Stimulated activated CD4-positive, alpha-beta T cell treated with anti-CD3 and anti-CD28 coated beads, TNF-alpha, amount 100 ng/mL, for 48 hours (primary cell): ENCODE results near the gene INIP.

Experiments
- DNase-seq, 3 donors: peaks; one replicate each; pipeline ENCODE4 v3.0.0-alpha.2; 2020; ENCODE audit warnings: low read depth in 3 of 3

The INIP gene, protein sequence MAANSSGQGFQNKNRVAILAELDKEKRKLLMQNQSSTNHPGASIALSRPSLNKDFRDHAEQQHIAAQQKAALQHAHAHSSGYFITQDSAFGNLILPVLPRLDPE

DNA sequence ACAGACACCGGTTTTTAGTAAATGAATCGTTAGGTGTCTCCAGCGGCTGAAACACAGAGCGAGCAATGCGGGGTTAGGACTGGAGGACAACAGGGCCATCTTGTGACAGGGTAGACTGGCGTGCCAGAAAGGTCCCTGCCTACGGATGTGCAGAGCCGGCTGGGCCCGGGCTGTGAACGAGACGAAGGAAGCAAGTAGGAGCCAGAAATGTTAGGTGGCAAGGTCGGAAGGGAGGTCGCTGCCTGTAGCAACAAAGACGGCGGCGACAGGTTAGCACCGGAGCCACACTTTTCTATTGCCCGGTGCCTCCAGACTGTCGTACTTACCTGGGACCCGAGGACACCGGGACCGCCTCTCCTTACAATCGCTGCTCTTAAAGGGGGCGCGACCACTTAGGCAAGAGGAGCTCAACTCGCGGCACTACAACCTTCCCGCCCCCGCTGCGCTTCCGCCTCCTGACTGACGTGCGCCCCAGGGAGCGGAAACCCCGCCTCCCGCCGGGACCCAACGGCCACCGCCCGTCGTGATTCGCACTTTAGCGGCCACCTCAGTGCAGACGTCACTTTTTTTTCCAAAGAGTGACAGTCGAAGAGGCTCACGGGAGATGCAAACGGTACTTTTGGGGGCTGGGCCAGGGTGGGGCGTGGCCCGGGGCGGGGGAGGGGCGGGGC lies at the start of gene INIP:
INIP (minus strand) TSS at position 457 of the 671 bp plus-strand sequence. CDS start 1,632 bp downstream, outside the sequence.
- DNase-seq = peak; percentile 94 to 96 (median 96)

DNA sequence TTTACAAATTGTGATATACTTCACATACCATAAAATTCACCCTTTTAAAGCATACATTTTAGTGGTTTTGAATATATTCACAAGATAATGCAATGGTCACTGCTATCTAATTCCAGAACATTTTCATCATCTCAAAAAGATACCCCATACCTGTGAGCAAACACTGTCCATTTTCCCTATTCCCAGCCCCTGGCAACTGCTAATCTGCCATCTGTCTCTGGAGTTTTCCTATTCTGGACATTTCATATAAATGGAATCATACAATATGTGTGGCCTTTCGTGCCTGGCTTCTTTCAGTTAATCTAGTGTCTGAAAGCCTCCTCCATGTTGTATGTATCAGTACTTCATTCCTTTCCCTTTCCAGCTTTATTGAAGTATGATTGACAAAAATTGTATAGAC lies 47.4 kb upstream of the INIP start:
- no peak for DNase-seq

DNA sequence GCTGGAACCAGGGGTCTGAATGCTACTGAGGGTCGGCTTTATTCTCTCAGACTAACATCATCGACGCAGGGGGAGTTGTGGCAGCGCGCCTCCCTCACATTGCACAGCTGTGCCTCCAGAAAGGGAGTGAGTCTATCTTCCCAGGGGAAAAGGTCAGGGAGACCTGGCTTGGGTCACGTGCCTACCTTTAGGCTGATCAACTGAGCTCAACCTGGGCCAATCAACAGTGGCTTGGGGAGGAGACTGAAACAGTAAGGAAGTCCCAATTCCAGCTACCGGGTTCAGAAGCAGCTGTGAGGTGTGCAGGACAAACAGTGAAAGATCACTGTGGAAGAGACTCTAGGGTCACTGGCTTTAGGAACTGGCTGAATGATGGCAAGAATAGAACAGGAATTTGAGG lies 46.9 kb upstream of the INIP start:
- no peak for DNase-seq

DNA sequence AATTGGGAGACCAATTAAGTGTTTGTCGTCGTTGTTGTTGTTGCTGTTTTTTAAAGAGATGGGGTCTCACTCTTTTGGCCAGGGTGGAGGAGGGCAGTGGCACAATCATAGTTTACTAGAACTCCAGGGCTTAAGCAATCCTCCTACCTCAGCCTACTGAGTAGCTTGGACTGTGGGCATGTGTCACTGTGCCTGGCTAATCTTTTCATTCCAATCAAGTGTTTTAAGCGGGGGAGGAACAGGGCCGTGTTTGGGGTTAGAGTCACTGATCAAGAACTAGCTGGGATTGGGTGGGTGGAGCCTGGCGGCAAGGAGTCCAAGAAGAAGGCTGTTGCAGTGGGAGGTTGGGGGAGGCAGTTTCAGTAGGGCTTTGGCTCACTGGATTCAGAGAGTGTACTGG lies 46.4 kb upstream of the INIP start:
- DNase-seq = no peak

DNA sequence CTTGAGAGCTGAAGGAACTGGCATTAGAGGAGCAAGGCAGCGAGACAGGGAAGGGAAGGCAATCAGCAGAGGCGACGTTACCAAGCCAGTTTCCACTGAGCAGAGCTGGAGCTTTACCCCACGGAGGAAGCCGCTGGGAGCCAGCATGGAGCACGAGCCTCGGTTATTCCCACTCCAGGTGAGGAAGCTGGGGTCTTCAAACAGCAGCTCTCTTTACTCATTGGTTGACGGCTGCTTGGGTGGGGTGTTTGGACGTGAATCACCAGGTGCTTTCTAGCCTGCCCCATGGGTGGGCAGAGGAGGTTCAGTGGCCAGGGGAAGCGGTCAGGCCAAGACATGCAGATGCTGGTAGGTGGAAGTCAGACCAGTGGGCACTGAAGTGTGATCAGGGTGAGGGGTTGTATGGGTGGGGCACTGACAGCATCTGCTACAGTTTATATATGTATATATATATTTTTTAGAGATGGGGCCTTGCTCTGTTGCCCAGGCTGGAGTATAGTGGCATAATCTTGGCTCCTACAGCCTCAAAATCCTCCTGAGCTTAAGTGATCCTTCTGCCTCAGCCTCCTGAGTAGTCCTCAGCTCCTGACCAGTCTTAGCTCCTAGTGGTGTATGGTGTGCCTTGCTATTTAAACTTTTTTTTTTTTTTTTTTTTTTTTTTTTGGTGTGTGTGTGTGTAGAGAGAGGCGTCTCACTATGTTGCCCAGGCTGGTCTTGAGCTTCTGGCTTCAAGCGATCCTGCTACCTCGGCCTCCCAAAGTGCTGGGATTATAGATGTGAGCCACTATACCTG lies 45.0 kb upstream of the INIP start:
- DNase-seq = no peak

DNA sequence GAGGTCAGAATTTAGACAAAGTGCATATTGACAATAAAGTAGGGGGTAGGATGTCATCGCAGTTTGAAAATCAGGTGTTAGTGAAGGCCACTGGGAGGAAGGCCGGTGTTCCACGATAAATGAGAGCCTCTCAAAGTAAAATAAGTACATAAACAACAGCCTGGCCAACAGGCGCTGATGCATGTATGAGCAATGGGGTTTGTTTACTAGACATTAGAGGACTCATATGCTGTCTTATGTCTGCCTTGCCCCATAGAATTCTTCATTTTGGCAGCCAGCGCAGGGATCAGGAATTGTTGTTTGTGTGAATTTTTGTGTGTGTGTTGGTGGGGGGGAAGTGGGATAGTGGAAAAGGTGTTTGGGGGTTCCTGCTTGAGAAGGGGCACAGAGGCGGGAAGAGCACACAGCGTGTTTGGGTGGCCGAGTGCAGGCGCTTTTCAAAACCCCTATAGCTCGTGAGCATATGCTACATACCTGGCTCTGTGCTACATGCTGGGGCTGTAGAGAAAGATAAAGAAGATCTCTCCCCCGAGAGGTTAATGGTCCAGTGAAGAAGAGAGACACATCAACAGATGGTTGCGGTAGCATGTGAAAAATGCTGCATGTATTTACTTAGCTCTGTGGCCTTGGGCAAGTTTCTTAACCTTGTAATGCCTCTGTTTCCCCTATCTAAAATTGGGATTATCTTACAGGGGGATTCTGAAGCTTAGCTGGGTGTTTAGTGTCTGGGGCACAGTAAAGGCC lies 44.2 kb upstream of the INIP start:
- DNase-seq = no peak

DNA sequence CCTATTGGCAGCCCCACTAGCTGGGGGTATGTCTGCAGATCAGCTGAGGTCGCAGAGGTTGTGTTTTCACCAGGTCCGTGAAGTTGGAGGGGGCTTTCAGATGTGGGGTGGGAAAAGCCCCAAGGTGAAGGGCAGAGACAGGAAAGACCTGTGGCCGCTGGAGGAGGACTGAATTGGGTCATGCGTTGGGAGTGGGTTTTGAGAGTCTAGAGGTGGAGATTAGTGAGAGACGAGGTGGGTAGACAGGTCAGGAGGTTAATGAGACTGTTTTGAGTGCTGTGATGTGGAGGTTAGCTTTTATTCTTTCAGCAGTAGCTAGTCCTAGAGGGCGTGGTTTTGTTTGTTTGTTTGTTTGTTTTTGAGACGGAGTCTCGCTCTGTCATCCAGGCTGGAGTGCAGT lies 42.9 kb upstream of the INIP start:
- no peak for DNase-seq

DNA sequence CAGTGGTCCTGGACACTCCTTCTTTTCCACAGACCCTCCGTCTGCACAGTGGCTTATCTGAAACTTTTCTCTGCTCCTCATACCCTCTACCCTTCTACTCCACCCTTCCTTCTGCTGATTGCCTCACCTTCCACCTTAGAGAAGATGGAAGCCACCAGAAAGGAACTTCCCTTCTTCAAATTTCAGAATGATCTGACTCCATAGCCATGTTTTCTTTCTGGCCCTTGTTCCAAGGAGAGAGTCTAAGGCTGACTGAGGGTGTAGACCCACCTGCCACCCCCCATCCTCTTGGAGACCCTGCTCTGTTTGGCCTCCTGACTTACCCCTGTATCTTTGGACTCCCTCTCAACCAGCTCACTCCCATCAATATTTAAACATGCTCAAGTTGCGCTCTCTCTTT lies 40.0 kb upstream of the INIP start:
- no peak for DNase-seq

DNA sequence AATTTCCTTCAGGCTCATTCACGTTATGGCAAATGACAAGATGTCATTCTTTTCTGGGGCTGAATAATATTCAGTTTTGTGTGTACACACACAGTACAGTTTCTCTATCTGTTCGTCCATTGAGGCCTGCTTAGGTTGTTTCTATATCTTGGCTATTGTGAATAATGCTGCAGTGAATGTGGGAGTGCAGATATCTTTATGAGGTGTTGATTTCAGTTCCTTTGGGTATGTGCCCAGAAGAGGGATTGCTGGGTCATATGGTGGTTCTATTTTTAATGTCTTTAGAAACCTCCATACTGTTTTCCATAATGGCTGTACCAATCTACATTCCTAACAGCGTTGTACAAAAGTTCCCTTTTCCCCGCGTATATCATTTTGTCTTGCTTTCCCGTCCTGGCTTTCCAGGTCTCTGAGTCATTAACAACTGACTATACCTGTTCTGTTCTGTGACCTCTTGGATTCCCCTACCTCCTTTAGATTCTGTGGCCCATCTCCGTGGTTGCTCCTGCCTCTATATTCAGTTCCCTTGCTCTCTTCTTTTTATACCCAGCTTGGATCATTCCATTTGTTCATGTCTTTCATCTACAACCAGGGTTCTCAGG lies 39.5 kb upstream of the INIP start:
- DNase-seq = no peak

DNA sequence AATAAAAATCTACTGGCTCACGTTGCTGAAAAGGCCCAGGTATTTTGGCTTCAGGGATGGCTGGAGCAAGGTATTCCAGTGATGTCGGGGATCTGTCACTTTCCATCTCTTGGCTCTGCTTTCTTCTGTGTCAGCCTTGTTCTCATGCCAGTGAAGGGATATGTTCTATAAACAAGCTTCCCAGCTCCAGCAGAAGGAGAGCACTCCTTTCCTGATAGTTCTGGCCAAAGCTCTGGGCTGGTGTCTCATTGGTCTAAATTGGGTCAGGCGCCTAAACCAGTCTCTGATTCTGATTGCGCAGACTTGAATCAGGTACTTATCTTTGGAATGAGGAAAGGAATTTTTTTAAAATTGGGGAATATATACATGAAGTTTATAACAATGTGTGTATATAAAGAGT lies 37.8 kb upstream of the INIP start:
- DNase-seq = no peak

DNA sequence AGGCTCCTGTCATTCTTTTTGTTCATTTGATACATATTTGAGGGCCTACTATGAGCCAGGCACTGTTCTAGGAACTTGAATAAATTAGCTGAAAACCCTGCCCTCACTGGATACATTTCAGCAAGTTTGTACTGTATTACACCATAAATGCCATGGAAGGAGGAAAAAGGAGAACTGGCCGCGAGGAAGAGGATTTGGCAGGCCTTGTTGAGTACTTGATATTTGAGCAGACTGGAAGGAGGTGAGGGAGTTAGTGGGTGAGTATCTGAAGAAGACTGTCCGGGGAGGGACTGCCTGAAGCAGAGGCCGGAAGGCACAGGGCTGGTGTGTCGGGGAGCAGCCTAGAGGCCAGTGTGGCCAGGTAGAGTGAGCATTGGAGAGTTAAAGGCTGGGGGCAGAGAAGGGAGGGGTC lies 37.1 kb upstream of the INIP start:
- DNase-seq = no peak

DNA sequence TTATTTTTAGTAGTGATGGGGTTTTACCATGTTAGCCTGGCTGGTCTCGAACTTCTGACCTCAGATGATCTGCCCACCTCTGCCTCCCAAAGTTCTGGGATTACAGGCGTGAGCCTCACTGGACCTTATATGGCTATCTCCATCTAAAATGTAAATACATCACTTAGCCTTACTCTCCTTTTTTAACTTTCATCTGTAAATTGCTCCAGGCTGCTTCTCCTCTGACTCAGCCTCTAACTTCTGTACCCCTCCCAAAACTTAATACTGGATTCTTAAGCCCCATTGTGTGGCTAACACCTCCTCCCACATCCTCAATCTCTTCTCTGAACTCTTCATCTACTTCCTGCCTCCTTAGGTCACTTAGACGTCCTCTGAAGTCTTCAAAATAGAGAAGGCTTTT lies 36.7 kb upstream of the INIP start:
- DNase-seq = peak in 1 of 3 donors; percentile 21

DNA sequence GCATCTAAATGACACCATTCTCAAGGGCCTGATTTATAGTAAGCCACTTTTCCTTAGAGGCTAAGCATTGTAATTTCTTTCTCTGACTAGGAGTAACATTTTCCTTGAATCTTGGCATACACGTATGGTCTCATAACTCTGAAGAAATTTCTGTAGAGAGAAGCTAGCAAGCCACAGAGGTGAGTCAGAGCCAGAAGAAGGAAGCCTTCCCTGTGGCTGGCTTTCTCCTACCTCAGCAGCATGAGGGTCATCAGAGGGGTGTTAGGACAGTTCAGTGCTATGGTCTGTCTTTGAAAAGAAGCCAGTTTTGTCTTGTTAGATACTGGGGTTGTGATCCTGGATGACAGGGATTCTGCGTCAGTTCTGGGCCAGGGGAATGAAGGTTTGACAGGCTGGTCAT lies 35.8 kb upstream of the INIP start:
- DNase-seq = no peak

DNA sequence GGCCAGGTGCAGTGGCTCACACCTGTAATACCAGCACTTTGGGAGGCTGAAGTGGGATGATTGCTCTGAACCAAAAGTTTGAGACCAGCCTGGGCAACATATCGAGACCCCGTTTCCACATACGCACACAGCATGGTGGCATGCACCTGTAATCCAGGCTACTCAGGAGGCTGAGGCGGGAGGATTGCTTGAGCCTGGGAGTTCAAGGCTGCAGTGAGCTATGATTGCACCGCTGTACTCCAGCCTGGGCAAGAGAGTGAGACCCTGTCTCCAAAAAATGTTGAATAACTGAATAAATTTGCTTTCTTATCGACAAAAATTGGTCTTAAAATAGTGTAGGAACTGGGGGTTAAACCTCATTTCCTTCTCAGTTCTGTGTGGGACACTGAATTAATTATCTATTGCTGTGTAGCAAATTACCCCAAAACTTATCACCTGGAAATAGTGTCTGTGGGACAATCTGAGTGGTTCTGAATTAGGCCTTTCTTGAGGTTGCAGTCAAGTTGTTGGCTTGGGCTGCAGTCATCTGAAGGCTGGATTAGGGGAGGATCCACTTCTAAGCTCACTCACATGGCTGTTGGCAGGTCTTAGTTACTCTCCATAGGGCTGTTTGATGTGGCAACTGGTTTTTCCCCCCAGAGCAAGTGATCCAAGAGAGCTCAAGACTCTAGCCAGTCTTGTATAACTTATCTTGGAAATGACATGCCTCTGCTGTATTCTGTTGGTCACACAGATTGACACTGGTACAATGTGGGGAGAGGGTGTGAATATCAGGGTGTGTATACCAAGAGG lies 34.6 kb upstream of the INIP start:
- DNase-seq = no peak

DNA sequence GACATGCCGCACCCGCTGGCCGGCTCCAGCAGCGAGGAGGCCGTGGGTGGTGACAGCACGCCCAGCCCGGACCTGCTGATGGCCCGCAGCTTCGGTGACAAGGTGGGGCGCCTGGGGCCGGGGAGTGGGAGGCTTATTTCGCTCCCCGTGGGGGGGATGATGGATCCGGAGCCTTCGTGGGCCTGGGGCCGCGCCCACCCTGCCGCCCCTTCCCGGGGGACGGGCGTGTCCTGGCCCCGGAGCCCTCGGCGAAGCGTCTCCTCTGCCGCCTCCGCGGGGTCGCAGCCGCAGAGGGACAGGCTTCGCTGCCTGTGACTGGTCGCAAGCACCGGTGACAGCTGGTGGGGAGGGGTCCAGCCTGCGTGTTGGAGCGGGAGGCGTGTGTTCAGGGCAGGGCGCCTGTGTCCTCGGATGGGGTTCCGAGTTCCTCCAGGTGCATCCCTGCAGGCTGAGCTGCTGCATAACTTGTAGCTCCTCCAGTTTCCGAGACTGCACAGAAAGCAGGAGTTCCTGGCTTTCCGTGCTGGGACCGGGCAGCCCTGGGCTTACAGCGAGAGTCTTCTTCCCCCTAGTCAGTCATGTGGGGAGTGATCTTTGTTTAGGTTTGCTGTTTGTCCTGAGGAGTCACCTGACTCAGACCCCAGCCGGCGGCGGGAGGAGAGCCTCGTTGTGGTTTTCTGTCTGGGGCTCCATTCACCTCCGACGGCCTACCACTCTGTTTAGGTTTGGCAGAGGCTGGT lies 33.3 kb upstream of the INIP start:
- DNase-seq = peak in 1 of 3 donors; percentile 20

DNA sequence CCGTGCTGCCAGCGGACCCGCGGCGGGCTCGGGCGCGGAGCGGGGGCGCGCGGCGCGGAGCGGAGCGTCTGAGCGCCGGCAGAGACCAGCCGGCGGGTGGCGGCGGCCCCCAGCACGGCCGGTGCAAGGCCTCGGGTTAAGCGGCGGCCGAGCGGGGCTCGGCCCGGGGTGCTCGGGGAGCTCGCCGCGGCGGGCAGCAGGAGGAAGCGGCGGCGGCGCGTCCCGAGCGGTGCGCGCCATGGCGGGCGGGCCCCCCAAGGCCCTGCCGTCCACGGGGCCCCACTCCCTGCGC lies 32.8 kb upstream of the INIP start:
- DNase-seq = no peak

DNA sequence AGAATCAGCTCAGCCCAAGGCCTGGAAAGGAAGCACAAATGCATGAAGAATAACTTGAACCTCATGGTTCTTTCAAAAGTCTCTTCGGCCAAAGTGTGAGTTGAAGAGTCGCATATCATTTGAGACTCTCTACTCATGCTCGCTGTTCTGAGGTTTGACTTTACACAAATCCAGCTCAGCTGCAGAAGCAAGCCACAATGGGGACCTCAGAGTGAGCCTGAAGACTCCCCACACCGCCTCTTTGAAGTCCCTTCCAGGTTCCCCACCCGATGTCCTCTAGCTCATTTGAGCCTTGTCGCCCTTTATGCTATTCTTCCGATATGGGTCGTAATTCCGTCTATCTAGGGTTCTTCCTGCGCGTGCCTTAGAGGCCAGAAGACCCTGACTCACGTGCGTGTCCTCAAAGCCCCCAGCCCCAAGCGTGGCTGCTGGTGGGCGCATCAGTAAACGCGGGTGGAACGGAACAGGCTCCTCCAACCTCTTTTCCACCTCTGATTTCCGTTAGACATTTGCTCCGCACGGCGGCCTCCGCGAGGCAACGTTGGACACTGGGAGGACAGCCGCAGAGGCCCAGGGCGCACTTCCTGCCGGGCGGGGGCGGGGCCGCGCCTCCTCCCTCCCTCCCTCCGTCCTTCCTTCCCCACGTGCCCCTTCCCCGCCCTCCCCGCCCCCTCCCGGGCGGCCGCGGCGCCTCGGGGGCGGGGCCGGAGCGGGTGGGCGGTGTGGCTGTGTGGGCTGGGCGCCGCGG lies 32.3 kb upstream of the INIP start, which contains the start of gene SNX30:
SNX30 (plus strand) TSS at position 745 of the 748 bp plus-strand sequence. CDS start 242 bp downstream, outside the sequence.
- peak; percentile 32 to 65 (median 44) for DNase-seq

DNA sequence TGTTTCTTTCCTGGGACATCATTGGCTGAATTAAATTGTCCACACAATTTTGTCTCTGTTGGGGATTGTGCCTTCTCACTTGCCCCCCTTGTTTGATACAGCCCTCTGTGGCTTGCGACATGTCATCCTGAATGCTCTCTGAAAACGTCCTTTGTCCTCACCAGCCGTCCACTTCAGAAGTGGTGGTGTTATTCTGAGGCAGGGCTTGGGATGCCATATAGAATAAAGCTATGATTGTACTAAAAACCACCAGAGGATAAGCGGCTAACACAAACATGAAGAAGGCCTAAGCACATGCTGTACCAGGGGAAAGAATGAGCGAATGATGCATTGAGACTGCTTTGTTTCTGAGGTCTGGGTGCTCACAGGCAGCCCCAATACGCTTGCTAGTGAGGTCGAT lies 29.2 kb upstream of the INIP start:
- no peak for DNase-seq

DNA sequence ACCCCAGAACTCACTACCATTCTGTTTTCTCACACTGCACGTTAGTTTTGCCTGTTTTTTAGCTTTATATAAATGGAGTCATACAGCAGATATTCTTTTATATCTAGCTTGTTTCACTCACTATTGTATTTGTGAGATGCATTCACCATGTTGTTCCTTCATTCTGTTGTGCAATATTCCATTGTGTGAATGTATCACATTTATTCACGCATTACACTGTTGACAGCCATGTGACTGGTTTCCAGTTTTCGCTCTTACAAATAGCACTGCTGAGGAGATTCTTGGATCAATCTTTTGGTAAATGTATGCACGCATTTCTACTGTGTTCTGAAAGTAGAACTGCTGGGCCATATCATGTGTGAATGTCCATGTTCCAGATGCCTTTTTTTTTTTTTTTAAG lies 26.3 kb upstream of the INIP start:
- DNase-seq = no peak
